ENCODE data around the gene IFNLR1.

IFNLR1 gene

DNA sequence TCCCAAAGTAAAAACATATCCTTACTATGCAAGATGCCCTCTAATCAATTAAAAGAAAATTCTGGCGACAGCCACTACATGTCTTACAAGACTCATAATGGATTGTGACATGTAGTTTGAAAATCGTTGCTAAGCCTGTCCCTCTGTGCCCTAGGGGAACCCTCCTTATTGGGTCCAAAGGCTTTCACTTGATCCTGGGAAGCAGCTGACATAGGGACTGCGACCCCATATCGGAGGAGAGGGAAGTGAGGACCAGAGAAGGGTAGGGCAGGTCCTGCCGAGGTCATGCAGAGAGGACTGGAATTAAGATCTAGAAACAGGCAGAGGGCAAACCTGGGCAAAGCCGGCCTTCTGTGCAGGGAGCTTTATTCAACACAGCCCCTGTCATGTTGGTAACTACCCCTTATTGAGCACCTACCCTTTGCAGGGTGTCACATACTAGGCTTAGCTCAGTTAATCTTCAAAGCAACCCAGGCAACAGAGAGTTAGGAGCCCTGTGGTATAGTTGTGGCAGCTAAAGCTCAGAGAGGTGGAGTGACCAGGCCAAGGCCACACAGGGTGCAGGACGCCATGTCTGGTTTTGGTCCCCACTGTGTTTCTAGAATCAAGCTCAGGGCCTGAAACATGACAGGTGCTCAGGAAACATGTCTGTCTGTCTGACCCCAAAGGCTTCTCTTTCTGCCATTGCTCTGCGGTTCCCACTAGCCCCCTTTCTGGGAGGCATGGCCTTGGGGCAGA, 18.4 kb upstream of the IFNLR1 start:
- DNase-seq: no peak

DNA sequence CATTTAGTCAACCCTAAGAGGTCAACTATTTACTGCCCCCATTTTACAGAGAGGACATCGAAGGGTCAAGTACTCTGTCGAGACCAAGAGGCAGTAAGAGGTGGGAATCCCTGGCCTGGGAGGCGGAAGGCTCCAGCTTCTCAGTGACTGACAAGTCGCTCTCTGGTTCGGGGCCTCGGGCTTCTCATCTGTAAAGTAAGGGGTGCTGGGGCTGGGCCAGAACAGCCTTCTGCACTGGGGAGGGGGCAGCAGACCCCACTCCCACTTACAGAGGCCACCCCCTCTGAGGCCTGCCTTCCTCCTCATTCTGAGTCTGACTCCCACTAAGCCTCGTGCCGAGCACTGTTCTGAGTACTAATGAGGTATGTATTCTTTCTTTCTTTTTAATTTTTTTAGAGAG, 17.0 kb upstream of the IFNLR1 start:
- no peak for DNase-seq

GRCh38 chr1:24203404-24203803, 16.3 kb upstream of the IFNLR1 start:
- DNase-seq: no peak

DNA sequence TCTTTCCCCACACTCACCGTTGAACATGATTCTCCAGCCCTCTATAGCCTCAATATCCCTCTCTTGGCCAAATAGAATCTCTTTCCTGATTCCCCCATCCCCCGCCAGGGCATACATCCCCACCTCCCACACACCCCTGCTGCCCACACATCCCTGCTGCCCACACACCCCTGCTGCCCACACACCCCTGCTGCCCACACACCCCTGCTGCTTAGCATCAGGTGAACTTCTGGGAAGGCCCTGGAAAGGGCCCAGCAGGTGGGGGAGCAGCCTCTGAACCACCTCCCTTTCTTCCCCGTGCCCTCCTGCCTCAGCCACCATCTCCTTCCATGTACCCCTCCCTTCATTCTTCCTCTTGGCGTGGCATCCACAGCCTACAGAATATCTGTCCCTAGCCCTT, 15.9 kb upstream of the IFNLR1 start:
- DNase-seq: no peak

GRCh38 chr1:24202556-24202955, 15.5 kb upstream of the IFNLR1 start:
- no peak for DNase-seq

- DNase-seq: no peak
Measured at GRCh38 chr1:24201941-24202440, 14.9 kb upstream of the IFNLR1 start.

DNA sequence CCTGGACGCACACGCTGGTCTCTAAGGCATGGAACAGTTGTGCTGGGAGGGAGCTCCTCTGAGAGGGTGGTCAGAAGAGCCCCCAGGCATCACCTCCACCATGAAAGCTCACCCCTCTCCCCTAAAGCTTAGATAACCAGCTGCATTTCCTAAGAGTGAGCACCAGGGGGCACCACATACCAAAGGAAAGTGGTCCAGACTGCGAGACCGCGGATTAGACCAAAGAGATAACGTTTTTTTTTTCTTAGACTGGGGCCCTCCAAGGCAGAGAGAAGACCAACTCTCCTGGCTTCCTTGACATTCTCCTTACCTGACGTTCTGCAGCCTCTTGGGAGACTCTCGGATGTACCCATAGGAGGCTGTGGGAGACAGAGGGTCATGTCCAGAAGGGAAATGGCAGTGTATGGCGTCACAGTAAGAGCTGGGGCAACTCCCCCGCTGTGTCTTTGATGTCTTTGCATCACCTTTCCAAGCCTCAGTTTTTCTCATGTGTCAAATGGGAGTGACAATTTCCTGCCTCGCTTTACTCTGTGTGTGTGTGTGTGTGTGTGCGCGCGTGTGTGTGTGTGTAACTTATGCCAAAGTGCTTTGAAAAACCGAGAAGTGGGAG, 12.3 kb upstream of the IFNLR1 start:
- DNase-seq: no peak

DNA sequence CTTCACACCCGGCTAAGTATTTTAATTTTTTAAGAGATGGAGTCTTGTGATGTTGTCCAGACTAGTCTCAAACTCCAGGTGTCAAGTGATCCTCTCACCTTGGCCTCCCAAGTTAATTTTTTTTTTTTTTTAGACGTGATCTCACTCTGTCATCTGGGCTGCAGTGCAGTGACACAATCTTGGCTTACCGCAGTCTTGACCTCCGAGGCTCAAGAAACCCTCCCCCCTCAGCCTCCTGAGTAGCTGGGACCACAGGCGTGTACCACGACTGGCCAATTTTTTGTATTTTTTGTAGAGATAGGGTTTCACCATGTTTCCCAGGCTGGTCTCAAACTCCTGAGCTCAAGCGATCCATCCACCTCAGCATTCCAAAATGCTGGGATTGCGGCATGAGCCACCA, 11.7 kb upstream of the IFNLR1 start:
- no peak for DNase-seq

GRCh38 chr1:24195874-24196273, 8.8 kb upstream of the IFNLR1 start:
- no peak for DNase-seq

DNA sequence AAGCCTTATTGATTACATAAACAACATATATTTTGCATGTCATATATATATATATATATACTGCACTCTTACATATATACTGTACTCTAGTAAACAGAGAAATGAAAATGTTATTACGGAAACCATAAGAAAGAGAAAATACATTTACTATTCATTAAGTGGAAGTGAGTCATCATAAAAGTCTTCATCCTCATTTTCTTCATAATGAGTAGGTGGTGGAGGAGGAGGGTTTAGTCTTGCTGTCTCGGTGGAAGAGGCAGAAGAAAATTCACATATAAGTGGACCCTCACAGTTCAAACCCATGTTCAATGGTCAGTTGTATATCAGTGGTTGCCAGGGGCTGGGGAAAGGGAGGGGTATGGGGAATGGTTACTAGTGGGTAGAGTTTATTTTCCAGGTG, 8.0 kb upstream of the IFNLR1 start:
- DNase-seq: no peak

DNA sequence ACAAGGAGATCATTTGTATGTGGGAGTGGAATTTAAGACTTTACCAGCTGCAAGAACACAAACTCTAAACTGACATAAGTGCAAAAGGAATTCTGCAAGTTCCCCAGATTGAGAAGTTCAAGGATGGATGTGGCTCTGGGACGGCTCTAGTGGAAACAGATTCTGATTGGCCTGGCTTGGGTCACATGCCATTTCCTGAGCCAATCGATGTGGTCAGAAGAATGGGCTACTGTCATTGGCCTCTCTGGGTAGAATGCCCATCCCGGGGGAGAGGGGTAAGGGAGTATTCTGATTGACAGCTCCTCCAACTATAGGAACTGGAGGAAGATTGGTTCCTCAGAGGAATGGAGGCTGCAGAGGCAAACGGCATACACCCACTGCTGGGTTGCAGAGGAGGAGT, 6.0 kb upstream of the IFNLR1 start:
- no peak for DNase-seq

DNA sequence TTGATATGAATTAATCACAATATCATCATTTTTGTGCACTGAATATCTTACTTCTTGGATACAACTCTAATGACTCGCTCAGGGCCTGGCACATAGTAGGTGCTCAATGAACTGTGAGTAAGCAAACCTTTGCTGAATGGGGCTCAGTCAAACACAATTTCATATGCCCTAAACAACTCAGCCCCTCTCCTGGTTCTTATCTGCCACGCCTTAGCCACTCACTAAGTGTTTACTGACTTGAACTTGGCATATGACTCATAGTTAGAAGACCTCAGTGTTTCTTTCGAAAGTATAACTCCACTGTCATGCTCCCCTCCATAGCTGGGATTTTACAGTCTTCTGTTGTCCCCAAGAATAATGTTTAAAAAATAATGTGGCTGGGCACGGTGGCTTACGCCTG, 4.8 kb upstream of the IFNLR1 start:
- no peak for DNase-seq

- DNase-seq: no peak
Measured at GRCh38 chr1:24190983-24191461, 3.9 kb upstream of the IFNLR1 start.

DNA sequence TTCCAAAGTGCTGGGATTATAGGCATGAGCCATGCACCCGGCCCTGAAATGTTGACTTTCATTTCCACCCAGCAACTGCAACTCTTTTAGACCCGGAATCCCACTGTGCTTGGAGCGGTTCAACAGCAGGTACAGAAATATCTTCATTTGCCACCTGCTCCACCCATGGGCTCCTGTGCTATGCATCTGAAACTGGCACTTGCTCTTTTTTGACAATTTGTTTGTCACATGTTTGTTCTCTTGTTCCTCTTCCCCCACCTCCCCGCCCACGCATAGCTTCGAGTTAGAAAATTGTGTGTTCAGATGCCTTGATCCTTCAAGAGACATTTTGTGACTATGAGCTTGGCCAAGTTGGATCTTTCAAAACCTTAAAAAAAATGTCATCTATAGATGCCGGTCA, 2.4 kb upstream of the IFNLR1 start:
- no peak for DNase-seq

DNA sequence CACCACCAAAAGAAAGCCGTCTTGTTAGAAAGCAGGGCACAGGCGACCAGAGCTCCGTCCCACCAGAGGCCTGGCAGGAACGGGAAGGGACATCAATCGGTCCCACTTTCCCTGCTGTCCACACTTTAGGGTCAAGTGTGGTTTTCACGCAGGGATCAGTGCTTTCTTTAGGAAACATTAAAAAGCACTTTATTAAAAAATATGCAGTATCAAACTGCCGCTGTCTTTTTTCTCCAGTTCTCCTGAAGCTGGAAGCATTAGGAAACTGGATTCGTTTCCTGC, 437 bp downstream of the IFNLR1 start:
- no peak for DNase-seq

DNA sequence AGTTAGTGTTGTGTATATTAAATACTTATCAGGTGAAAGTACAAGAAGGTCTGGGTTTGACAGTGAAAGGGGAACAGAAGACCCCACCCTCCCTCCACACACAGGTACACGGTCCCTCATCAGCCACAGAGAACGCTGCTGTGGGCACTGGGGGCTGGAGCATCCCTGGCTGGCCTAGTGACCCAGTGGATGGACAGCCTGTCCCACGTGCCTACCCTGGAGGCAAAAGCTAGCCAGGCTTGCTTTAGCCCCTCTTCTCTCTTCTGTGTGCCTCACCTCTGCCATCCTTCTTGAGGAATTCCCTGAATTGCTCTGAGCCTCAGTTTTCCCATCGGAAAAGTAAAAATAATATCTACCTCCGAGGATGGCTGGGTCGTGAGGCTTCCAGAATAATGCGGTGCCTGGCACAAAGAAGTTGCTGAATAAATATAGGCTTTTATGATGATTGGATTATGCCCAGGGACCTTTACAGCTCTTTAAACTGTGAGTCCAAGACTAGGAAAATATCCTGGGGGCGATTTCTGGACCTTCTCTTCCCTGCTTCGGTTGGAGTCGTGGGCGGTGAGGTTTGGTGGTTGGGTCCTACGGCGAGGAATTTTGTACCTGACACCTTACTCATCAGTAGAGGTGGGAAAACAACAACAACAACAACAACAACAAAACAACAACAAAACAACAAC, 918 bp downstream of the IFNLR1 start:
- no peak for DNase-seq

- no peak for DNase-seq
Measured at GRCh38 chr1:24185076-24185475, 2.0 kb downstream of the IFNLR1 start.

DNA sequence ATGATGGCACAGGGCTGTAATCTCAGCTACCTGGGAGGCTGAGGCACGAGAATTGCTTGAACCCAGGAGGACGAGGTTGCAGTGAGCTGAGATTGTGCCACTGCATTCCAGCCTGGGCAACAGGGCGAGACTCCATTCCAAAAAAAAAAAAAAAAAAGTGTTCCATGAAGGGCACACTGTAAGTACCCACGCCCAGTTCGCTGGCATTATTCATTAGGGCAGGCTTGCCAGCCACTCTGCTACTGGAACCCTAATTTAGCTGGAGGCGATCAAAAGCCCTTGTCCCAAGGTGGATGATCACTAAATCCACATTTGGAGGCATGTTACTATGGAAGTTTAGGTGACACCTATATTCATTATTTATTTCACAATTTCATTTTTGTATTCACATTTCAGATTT, 5.0 kb downstream of the IFNLR1 start:
- DNase-seq: no peak

DNA sequence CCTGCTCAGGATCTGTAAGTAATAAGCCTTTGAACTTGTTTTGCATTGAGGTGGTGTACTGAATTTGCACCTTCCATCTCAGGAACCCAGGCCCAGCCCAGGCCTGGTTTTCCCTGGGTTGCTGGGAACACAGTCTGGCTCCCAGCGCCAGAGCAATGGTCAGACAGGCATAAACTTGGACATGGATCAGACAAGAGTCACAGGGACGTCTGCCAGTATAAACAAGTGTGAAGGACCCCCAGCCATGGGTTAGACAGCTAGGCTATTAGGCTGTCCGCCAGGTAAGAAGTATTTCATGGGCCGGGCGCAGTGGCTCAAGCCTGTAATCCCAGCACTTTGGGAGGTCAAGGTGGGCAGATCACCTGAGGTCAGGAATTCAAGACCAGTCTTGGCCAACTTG, 5.5 kb downstream of the IFNLR1 start:
- no peak for DNase-seq

- no peak for DNase-seq
Measured at GRCh38 chr1:24180676-24181075, 6.4 kb downstream of the IFNLR1 start.

DNA sequence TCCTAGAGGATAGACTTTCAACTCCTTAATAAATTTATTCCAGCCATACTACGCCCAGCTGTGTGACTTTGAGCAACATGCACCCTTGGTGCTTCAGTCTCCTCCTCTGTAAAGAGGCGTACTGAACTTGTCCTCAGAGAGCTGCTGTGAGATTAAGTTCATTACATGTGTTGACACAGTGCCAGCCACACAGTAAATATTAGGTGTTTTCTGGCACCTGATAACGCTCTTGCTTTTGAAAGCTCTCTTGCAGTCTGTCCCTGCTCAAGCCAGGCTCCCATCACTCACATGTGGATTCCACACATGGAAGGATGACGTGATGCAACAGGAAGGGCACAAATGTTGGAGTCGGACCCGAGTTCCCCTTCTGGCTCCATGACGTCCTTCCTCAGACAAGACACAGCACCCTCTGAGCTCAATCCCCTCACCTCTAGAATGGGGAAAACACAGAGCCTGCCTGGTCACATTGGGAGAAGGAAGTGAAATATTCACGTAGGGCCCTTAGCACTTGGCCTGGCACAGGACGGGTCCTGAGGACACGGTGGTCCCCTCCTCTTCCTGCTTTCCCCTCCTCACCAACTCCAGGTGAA, 7.7 kb downstream of the IFNLR1 start:
- DNase-seq: no peak

GRCh38 chr1:24178407-24178806, 8.7 kb downstream of the IFNLR1 start:
- DNase-seq: no peak

DNA sequence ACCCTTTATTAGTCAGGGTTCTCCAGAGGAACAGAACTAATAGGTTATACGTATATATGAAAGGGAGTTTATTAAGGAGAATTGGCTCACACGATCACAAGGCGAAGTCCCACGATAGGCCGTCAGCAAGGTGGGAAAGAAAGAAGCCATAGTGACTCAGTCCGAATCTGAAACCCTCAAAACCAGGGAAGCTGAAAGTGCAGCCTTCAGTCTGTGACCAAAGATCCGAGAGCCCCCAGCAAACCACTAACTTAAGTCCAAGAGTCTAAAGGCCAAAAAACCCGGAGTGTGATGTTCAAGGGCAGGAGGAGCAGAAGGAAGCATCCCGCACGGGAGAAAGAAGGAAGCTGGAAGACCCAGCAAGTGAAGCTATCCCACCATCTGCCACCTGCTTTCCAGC, 9.9 kb downstream of the IFNLR1 start:
- no peak for DNase-seq
